ENCODE data around the gene BGLAP.
A peak's percentile ranks its signal among the peaks of the same experiment; 100 is the strongest.

Gene BGLAP

GRCh38 chr1:156226782-156227181 lies 15.2 kb upstream of the BGLAP start:
- no peak for DNase-seq (ENCODE audit: low spot score)

DNA sequence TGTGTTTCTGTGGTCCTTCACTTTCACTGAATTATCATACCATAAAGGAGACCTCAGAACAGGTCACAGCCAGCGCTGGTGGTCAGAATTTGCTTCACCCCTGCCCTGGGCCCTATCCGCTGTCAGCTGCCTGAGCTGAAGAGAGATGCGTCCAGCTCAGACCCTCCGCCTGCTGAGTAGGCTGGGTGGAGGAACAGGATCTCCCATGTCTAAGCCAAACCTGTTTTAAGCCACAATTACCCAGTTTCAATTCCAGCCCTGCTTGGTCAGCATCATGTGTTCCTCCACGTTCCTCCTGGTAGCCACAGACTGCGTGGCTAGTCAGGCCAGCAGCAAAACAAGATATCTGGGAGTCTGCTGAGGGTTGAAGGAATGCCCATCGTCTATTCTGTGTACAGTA lies 13.5 kb upstream of the BGLAP start:
- DNase-seq (ENCODE audit: low spot score) = no peak

DNA sequence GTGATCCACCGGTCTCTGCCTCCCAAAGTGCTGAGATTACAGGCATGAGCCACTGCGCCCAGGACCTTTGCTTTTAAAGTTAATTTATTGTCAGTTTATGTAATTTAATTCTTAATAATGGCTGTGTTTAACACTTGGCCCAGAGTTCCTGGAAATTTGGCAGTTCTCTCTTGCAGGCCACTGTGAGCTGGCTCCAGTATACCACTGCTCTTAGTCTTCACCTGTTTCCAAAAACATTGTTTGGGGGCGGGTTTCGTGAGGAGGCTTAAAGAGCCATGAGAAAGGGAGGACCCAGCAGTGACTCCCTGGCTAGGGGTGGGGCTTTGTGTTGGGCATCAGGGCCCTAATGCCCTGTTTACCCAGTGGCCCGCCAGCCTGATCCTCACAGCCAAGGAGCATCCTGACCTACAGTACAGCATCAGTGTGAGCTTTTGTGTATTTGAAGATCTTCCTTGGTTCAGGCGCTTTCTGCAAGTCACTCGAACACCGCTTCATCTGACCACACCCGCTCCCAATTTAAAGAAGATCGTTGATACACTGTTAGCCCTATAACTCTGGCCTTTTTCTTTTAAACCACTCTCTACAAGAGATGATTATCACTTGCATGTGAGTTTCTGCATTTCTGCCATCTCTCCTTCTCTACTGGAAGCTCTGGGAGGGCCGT lies 12.0 kb upstream of the BGLAP start:
- DNase-seq (ENCODE audit: low spot score) = no peak

DNA sequence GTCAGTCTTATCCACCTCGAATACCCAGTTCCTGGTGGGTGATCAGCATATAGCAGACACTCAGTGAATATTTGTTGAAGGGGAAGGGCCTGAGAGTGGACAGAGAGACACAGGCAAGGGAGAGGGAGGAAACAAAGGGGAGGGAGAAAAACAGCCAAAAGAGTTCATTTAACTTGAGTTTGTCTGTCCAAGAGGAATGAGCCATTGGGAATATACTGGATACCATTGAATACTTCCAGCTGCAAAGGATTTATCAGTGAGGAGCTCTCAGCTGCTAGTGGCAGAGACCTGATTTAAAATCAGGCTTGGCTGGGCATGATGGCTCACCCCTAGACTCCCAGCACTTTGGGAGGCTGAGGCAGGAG lies 11.5 kb upstream of the BGLAP start:
- no peak for DNase-seq (ENCODE audit: low spot score)

GRCh38 chr1:156232201-156232894 lies 9.6 kb upstream of the BGLAP start:
- DNase-seq (ENCODE audit: low spot score) = peak; percentile 63

- no peak for DNase-seq (ENCODE audit: low spot score)
These were observed 8.4 kb upstream of the BGLAP start for GRCh38 chr1:156233426-156234127.

DNA sequence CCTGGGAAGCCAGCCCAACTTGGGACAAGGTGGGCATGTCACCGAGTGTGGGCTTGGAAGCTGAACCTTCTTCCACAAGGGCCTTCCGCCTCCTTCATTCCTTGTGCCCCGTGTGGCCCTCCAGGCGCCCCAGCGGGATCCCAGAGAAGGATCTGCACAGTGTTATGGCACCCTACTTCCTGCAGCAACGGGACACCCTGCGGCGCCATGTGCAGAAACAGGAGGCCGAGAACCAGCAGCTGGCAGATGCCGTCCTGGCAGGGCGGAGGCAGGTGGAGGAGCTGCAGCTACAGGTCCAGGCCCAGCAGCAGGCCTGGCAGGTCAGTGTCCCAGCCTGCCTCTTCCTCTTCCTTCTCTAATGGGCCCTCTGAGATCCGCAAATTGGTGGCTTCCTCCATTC lies 5.8 kb upstream of the BGLAP start:
- DNase-seq (ENCODE audit: low spot score) = no peak

DNA sequence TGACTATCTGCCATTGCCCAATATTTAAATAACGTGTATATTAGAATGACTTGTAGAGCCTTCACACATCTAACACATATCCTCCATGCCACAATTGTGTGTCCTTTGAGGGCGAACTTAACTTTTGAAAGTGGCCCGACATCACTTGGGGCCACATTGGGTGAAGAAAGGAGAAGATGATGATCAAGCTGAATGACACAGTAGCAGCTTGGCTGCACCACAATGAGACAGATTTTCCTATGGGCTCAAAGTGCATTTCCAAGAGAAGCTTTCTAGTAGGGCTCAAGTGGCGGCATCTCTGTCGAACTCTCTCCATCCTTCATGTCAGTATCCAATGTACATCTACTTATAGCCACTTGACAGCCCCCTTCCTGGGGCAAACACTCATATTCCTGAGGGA lies 3.7 kb upstream of the BGLAP start:
- DNase-seq (ENCODE audit: low spot score) = no peak

- no peak for DNase-seq (ENCODE audit: low spot score)
These were observed 623 bp upstream of the BGLAP start for GRCh38 chr1:156241311-156241811.

GRCh38 chr1:156242738-156243137 lies 754 bp downstream of the BGLAP start:
- no peak for DNase-seq (ENCODE audit: low spot score)

DNA sequence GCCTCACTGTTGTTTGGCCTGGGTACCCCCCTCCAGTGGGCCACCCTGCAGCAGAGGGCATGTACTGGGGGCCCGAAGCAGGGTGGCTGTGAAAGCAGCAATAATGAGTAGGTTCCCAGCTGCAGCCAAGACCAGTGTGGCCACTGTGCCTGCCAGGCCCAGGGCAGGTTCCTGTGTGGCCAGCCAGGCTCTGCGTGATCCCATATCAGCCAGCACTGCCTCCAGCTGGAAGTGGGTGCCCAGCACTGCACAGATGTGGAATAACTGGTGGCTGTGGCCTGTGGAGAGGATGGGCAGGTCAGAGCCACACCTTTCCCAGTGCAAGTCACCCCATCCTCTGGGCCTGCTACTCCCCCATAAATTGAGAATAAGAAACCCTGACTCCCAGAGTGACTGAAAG lies 2.1 kb downstream of the BGLAP start:
- DNase-seq (ENCODE audit: low spot score) = no peak

DNA sequence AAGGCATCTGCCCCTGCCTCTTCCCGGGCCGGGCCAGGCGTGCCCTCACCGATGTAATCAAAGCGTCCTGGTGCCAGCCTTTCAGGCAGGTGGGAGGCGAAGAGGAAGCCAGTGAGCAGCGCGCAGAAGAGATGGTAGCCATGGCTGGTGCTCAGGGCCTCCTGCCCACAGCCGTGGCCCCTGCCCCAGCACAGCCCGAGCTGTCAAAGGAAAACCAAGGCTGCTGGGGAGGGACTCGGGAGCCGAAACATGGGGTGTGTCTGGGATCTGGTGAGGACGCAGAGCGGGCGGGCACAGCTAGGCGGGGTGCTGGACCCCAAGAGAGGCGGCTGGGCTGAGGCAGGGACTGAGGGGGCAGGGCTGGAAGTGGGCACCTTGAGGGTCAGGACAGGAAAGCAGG lies 2.7 kb downstream of the BGLAP start:
- DNase-seq (ENCODE audit: low spot score) = no peak

GRCh38 chr1:156245451-156246232 lies 3.7 kb downstream of the BGLAP start:
- no peak for DNase-seq (ENCODE audit: low spot score)

DNA sequence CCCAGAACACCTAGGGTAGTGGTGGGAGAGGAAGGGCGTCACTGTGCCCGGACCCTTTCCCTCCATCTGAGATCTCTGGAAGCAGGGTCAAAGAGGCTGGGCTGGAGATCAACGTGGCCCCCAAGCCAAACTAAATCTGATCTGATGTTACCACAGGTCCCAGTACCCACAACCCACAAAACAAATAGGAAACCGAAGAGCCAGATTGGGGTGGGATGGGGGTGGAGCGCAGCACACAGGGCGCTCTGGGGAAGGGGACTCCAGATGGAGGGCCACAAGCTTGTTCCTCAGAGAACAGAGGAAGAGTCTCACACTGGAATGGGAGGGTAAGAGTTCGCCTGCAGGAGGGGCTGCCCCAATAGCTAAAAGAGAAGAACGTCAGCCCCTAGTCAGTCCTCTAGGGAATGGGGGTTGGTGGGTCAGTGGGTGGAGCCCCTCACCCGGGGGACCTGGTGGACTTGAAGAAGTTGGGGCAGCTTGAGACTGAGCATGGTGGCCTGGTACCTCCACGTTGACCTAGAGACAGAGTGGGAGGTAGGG lies 4.3 kb downstream of the BGLAP start:
- DNase-seq (ENCODE audit: low spot score) = no peak

DNA sequence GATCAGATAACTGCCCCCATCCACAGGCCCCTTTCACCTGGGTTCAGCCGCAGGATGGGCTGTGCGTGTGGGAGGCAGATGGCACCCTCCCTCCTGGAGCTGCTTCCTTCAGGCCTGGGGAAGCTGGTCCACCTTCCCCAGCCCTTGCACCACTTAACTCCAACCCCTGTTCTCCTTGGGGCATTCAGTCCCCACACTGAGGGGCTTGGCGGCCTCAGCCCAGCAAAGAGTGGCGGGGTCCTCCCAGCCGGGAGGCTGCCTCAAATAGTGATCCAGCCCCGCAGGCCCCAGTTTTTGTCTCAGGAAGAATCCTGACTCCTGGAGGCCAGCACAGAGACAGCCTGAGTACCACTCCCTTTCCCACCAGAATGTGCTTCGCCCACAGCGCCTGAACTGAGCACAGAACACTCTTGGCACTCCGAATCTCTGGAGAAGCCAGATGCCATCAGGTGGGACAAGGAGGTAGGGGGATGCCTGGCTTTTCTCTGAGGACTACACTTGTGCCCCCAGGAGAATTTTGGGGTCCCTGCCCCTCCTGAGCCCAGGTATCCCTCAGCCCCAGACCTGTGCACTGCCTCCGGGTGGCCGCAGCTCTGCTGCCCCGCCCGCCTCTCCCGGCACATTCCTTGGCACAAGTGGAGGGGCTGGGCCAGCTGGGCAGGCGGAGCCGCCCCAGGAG lies 4.9 kb downstream of the BGLAP start:
- DNase-seq (ENCODE audit: low spot score) = no peak

DNA sequence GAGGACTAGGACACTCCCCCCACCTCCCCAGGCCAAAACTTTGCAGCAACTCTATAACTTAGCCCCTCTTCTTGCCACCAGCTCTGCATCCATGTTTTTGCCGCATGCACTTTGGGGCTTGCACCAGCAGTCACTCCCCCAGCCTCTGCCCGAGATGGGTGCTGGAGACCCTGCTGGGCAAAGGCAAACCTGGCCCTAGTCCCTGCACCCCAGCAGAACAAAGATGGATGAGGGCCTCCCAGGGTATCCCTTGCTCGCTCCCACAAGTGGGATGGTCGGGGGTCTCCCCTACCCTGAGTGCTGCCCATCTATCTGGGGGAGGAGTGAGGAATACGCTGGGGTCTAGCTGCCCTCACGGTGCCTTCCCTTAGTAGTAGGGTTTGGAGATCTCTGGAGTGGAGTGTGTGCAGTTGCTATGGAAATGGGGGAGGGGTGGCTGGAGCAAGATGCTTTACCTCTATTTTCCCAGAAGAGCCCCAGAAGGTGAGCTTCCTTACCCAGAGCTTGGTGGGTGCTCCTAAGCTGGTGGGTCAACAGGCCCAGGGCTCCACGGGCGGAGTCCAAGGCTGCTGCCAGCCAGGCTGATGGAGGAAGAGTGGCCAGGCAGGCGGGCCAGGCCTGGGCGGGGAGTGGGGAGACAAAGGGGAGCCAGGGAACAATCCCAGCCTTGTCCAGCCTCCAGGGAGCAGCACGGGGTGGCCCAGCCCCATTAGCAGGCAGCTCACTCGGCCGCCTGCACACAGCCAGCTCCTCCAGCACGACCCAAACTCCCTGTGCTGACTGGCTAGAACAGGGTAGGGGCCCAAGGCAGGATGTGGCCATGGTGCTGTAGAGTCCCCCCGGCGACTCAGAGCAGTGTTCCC lies 5.7 kb downstream of the BGLAP start, which contains the start of gene PAQR6:
Gene PAQR6 (minus strand): TSS at position 597 of the 863 bp plus-strand sequence. CDS start 1,325 bp downstream, outside the sequence.
- no peak for DNase-seq (ENCODE audit: low spot score)

- no peak for DNase-seq (ENCODE audit: low spot score)
These were observed 6.3 kb downstream of the BGLAP start for GRCh38 chr1:156248323-156248683.

- no peak for DNase-seq (ENCODE audit: low spot score)
These were observed 7.6 kb downstream of the BGLAP start for GRCh38 chr1:156249593-156249992.

DNA sequence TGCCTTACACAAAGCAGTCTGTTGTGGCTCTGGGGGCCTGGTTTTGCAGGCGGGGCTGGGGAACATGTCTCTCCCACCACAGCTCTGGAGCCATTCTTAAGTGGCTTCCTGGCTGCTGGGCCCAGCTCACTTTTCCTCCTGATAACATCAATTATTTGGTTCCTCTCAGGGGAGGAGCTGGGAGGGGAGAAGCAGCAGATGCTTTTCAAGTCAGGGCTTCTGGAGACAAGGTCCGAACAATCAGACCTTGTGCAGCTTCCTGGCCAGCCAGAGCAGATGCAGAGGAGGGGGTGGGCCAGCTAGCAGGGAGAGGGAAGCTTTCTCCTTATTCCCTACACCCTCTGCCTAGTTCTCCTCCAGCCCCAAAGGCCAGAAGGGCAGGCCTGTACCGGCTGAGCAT lies 9.5 kb downstream of the BGLAP start:
- peak; percentile 100 for DNase-seq (ENCODE audit: low spot score)

DNA sequence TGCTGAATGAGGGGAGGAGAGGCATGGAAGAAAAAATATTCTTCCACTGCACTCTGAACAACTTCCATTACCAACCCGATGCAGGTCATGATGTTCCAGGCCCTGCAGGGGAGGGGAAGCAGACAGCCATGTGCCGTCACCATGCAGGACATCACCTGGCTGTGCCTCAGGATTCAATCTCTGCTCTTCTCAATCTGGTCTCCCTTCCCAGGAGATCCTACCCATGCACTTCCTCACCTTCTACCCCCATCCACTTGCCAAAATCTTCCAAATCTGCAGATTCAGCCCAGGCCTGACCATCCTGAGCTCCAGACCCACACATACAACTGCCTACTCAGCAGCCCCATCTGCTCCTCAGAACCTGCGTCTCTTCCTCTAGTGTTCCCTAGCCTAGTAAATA lies 11.7 kb downstream of the BGLAP start:
- no peak for DNase-seq (ENCODE audit: low spot score)
